Measurements from ENCODE around the gene LSM3. TPM values are rescaled to one million over a fixed set of nuclear protein-coding genes. Genes with fewer than 3 reads are reported as not detected.

LSM3 gene
- total RNA-seq, 1 experiment from 2014 or later: 17.4 TPM

DNA sequence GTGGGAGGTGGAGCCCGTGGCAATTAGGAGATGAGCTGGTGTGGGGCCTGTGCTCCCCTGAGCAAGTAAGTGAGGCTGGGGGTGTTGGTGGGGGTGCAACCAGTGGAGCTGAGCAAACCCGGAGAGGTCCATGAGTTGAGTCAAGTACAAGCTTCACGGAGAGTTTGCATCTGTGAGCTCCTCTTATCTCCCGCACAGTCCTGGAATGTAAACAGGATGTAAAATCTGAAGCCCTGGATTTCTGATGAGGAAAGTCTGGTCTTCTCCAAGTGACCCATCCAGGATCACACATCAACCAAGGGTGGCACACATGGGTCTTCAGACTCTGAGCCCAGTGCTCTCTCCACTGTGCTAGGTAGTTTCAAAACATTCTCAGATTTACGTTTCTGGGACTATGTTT is 67.8 kb downstream of the LSM3 start:
- Histone ChIP-seq H4K20me1 (ENCODE audit: insufficient read depth) (no peaks in the 10 kb centered on the region), H3K9me3 (ENCODE audit: control insufficient read depth in 1 of 2, insufficient read depth in 1 of 2, low read depth in 1 of 2, low read length in 2 of 2) (no peaks in the 10 kb centered on the region), H3K27ac (ENCODE audit: low read depth, low read length) (no peak overlapping the region), H3K4me2 (ENCODE audit: low read length) (no peak overlapping the region), H3K9me2 (ENCODE audit: insufficient read depth) (no peaks in the 10 kb centered on the region), H3K27me3 (ENCODE audit: insufficient read depth, low read length) (no peaks in the 10 kb centered on the region; the same call in 1 of the 2 replicates), H3K79me2 (ENCODE audit: insufficient read depth, low read length) (no peaks in the 10 kb centered on the region), H3K9ac (ENCODE audit: low read length) (no peak overlapping the region), H3K4me1 (ENCODE audit: control insufficient read depth in 1 of 2, insufficient read depth in 2 of 2, low read length in 2 of 2) (no peaks in the 10 kb centered on the region), H3K4me3 (replicated peaks in 1 of 2; ENCODE audit: low read depth in 1 of 2, low read length in 2 of 2) (no peak overlapping the region), H2AFZ (ENCODE audit: low read depth, low read length, poor library complexity, severe bottlenecking) (no peak overlapping the region), H3K36me3 (ENCODE audit: control insufficient read depth in 1 of 2, insufficient read depth in 2 of 2, low read length in 2 of 2) (no peaks in the 10 kb centered on the region)
- intact Hi-C loops (cut with micrococcal nuclease): no loop called here
- TF ChIP-seq ZFX (IDR thresholded peaks at IDR 0.05) (no peak), POLR2A (IDR thresholded peaks at IDR 0.05; ENCODE audit: borderline replicate concordance, extremely low read depth, insufficient read depth, insufficient read length) (no peak), FOSL1 (IDR thresholded peaks at IDR 0.05; ENCODE audit: low read depth) (no peak), TCF7L2 (IDR thresholded peaks at IDR 0.05; ENCODE audit: borderline replicate concordance, extremely low read depth, insufficient read depth, insufficient read length) (no peak)
- TF ChIP-seq, protein P1, sequence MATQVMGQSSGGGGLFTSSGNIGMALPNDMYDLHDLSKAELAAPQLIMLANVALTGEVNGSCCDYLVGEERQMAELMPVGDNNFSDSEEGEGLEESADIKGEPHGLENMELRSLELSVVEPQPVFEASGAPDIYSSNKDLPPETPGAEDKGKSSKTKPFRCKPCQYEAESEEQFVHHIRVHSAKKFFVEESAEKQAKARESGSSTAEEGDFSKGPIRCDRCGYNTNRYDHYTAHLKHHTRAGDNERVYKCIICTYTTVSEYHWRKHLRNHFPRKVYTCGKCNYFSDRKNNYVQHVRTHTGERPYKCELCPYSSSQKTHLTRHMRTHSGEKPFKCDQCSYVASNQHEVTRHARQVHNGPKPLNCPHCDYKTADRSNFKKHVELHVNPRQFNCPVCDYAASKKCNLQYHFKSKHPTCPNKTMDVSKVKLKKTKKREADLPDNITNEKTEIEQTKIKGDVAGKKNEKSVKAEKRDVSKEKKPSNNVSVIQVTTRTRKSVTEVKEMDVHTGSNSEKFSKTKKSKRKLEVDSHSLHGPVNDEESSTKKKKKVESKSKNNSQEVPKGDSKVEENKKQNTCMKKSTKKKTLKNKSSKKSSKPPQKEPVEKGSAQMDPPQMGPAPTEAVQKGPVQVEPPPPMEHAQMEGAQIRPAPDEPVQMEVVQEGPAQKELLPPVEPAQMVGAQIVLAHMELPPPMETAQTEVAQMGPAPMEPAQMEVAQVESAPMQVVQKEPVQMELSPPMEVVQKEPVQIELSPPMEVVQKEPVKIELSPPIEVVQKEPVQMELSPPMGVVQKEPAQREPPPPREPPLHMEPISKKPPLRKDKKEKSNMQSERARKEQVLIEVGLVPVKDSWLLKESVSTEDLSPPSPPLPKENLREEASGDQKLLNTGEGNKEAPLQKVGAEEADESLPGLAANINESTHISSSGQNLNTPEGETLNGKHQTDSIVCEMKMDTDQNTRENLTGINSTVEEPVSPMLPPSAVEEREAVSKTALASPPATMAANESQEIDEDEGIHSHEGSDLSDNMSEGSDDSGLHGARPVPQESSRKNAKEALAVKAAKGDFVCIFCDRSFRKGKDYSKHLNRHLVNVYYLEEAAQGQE (IDR thresholded peaks at IDR 0.05; ENCODE audit: low read depth): no peak
- ChIA-PET CTCF (no interaction called here), POLR2A (no interaction called here), RAD21 (ENCODE audit: low non-redundant PET in 1 of 2, low total read pairs in 2 of 2, uncharacterized antibody in 2 of 2, unreplicated experiment in 2 of 2) (no interaction called here)
- DNase-seq (ENCODE audit: low read depth, low spot score): no peak
- no peak for ATAC-seq
- no TSS peak for BruUV-seq (replicated peaks)

DNA sequence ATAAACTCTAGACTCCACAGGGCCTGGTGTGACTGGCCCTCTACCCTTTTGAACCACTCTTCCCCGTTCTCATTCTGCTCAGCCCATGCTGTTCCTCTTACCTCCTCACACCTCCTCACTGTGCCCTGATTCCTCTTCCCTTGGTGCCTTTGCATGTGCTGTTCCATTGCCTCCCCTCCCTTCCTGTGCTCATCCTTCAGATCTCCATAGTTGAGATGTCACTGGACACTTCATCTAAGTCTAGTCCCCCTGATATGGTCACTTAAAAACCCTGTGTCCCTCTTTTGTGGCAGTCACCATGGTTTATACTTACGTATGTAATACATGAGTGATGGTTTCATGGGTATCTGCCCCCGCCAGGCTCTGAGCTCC is 69.8 kb downstream of the LSM3 start:
- Histone ChIP-seq H3K36me3 (ENCODE audit: control insufficient read depth in 1 of 2, insufficient read depth in 2 of 2, low read length in 2 of 2) (no peaks in the 10 kb centered on the region), H3K79me2 (ENCODE audit: insufficient read depth, low read length) (no peaks in the 10 kb centered on the region), H3K27me3 (ENCODE audit: insufficient read depth, low read length) (no peaks in the 10 kb centered on the region; the same call in 1 of the 2 replicates), H3K9me2 (ENCODE audit: insufficient read depth) (no peaks in the 10 kb centered on the region), H3K9ac (ENCODE audit: low read length) (no peak overlapping the region), H3K4me3 (replicated peaks in 1 of 2; ENCODE audit: low read depth in 1 of 2, low read length in 2 of 2) (no peak overlapping the region), H3K4me2 (ENCODE audit: low read length) (no peak overlapping the region), H4K20me1 (ENCODE audit: insufficient read depth) (no peaks in the 10 kb centered on the region), H2AFZ (ENCODE audit: low read depth, low read length, poor library complexity, severe bottlenecking) (no peak overlapping the region), H3K4me1 (ENCODE audit: control insufficient read depth in 1 of 2, insufficient read depth in 2 of 2, low read length in 2 of 2) (peaks cover 0 to 7% of the 10 kb centered on the region in 2 experiments; a peak in 1 of 4 replicates), H3K9me3 (ENCODE audit: control insufficient read depth in 1 of 2, insufficient read depth in 1 of 2, low read depth in 1 of 2, low read length in 2 of 2) (no peaks in the 10 kb centered on the region), H3K27ac (ENCODE audit: low read depth, low read length) (no peak overlapping the region)
- no peak for TF ChIP-seq EZH2phosphoT487 (IDR thresholded peaks at IDR 0.05; ENCODE audit: borderline replicate concordance)
- TF ChIP-seq, protein P2, sequence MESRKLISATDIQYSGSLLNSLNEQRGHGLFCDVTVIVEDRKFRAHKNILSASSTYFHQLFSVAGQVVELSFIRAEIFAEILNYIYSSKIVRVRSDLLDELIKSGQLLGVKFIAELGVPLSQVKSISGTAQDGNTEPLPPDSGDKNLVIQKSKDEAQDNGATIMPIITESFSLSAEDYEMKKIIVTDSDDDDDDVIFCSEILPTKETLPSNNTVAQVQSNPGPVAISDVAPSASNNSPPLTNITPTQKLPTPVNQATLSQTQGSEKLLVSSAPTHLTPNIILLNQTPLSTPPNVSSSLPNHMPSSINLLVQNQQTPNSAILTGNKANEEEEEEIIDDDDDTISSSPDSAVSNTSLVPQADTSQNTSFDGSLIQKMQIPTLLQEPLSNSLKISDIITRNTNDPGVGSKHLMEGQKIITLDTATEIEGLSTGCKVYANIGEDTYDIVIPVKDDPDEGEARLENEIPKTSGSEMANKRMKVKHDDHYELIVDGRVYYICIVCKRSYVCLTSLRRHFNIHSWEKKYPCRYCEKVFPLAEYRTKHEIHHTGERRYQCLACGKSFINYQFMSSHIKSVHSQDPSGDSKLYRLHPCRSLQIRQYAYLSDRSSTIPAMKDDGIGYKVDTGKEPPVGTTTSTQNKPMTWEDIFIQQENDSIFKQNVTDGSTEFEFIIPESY (IDR thresholded peaks at IDR 0.05; ENCODE audit: extremely low read depth, insufficient replicate concordance, low read length): no peak
- TF ChIP-seq YY1 (IDR thresholded peaks at IDR 0.05; ENCODE audit: extremely low read depth, insufficient replicate concordance, low read depth, low read length): no peak
- TF ChIP-seq, protein P3, sequence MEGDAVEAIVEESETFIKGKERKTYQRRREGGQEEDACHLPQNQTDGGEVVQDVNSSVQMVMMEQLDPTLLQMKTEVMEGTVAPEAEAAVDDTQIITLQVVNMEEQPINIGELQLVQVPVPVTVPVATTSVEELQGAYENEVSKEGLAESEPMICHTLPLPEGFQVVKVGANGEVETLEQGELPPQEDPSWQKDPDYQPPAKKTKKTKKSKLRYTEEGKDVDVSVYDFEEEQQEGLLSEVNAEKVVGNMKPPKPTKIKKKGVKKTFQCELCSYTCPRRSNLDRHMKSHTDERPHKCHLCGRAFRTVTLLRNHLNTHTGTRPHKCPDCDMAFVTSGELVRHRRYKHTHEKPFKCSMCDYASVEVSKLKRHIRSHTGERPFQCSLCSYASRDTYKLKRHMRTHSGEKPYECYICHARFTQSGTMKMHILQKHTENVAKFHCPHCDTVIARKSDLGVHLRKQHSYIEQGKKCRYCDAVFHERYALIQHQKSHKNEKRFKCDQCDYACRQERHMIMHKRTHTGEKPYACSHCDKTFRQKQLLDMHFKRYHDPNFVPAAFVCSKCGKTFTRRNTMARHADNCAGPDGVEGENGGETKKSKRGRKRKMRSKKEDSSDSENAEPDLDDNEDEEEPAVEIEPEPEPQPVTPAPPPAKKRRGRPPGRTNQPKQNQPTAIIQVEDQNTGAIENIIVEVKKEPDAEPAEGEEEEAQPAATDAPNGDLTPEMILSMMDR (IDR thresholded peaks at IDR 0.05 in 2 of 3, conservative IDR thresholded peaks at IDR 0.05 in 1 of 3; ENCODE audit: borderline replicate concordance in 1 of 3, insufficient read depth in 1 of 3, low read depth in 2 of 3, low read length in 2 of 3): no peak
- no peak for TF ChIP-seq TCF7L2 (IDR thresholded peaks at IDR 0.05; ENCODE audit: borderline replicate concordance, extremely low read depth, insufficient read depth, insufficient read length)
- TF ChIP-seq SRF (IDR thresholded peaks at IDR 0.05; ENCODE audit: low read depth): no peak
- no peak for TF ChIP-seq SP1 (IDR thresholded peaks at IDR 0.05; ENCODE audit: low read depth)
- TF ChIP-seq FOSL1 (IDR thresholded peaks at IDR 0.05; ENCODE audit: low read depth): no peak
- TF ChIP-seq EGR1 (IDR thresholded peaks at IDR 0.05; ENCODE audit: low read depth): no peak
- CTCF ChIA-PET: no interaction called here
- RAD21 ChIA-PET (ENCODE audit: low non-redundant PET in 1 of 2, low total read pairs in 2 of 2, uncharacterized antibody in 2 of 2, unreplicated experiment in 2 of 2): no interaction called here
- intact Hi-C loops (cut with micrococcal nuclease): no loop called here
- no peak for ATAC-seq
- no peak for DNase-seq (ENCODE audit: low read depth, low spot score)
- no TSS peak for BruUV-seq (replicated peaks)
- POLR2A ChIA-PET: no interaction called here

Measured in HCT116 (cell line).